ENCODE data around the gene ZNF396.

ZNF396 gene

GRCh38 chr18:35376742-35377695, at the start of gene ZNF396:
ZNF396 (minus strand) TSS chr18:35377337; CDS start chr18:35374292, 3,045 bp downstream.
- DNase-seq, result peak; percentile 58

DNA sequence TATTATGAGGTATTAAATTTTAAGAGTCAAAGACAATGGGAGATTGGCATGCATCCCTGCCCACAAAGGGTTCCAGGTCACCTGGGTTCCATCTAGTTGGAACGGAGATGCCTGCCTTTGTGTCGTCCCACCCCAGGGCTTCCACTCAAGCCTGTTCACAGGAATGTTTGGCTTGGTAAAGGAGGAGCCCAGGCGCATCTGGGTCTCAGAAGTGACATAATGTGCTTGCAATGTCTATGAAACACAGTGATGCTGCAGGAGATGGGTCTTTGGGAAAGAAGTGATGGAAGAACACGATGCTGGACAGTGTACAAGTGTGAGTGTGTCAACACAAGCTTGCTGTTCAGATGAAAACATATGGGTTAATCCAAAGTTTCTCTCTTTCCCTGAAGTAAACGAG, 49.6 kb upstream of the ZNF396 start:
- no peak for DNase-seq

GRCh38 chr18:35424356-35424755, 47.2 kb upstream of the ZNF396 start:
- DNase-seq, result no peak

DNA sequence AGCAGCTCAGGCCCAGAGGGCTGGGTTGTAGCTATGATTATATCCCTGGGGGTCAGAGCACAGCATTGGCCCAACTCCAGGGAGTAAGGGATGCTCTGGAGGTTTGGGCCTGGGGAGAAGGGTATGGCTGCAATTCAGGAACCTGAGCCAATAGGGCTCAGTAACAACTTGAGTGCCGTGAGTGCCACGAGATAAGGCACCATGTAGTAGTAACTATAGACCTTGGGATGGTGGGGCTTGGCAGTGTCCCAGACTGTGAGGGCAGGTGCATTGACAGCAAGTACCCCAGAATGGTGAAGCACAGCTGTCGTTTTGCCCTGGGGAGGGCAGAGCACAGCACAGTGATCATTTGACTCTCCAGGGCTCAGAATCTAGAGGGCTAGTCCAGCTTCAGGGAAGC, 45.1 kb upstream of the ZNF396 start:
- DNase-seq, result no peak

GRCh38 chr18:35418610-35419009, 41.5 kb upstream of the ZNF396 start:
- DNase-seq, result no peak

GRCh38 chr18:35417223-35417622, 40.1 kb upstream of the ZNF396 start:
- no peak for DNase-seq

- no peak for DNase-seq
These were observed 38.5 kb upstream of the ZNF396 start for GRCh38 chr18:35415511-35416073.

DNA sequence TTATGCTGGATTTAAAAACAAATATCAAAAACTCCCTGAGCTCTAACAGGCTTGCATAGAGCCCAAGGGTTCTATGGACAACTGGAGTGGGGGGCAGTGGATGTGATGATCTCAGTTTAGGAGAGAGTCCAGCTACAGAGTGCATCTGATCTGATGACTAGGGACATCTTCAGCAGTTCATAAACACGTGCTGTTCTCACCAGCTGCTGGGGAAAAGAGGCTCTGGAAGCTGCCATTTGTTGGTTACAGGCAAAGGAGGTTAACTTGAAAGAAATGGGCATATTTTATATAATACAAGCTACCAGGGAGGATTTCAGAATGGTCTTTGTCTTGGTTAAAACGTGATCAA, 36.0 kb upstream of the ZNF396 start:
- no peak for DNase-seq

DNA sequence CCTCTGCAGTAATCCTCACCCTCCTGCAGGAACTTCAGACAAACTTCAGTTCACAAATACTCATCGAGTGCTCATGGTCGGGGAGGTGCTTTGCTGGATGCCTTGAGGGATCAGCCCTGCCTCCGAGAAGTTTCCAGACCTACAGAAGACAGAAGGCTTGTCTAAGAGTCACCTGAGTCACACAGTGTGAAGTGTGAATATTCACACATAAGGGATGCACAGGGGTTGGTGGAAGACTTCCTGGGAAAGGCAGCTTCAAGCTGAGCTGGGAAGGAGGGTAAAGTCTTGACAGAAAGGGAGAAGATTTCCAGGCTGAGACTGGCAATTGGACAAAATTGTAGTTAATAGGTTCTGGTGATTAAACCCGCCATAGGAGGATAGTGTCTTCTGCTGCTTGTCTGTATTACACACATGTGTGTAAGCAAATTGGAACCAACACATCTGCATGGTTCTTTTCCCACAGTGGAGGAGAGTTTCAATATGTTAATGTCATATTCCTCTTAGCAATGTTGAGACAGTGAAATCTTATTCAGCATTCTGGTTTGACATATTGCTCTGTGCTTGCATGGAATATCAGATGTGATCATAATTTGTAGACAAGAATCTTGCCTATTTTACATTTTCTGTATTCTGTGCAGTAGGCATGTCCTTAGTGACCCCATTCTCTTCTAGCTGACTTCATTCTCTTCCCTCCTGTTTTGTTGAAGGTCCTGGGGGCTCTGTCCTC, 34.7 kb upstream of the ZNF396 start:
- no peak for DNase-seq

DNA sequence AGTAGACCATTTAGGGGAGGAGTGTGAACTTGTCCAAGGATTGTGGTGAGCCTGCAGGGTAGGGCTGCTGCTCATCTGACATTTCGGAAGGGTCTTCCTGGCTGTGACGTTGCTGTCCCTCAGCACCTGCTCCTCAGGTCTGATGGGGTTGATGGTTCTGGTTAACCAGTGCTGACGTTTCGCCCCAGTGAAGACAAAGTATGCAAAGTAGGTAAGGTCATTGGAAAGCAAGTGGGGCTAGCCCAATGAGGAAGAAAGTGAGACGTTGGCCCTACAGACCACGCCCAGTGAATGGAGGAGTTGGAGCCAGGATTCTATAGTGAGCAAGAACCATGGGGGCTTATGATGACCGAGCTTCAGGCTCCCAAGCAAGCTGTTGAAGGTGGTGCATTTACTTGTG, 33.4 kb upstream of the ZNF396 start:
- DNase-seq, result no peak

GRCh38 chr18:35409911-35410310, 32.8 kb upstream of the ZNF396 start:
- no peak for DNase-seq

DNA sequence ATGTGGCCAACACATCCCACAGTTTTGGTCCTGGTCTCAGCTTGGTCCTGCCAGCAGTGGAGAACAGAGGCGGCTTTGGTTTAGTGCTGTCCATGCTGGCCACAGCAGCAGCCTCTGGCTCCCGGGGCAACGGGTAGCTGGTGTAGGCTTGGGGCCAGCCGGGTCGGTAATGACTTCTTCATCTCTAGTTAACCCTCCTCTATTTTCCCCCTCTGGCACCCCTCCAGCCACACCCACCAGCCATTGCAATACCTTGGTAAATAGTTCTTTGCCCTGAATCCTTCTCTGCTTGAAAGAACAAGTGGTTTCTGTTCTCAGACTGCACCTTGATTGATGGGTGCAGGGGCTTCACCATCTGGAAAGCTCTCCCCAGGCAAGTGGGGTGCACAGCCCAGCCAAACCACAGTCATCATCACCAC, 31.7 kb upstream of the ZNF396 start:
- DNase-seq, result no peak

GRCh38 chr18:35407871-35408481, 30.8 kb upstream of the ZNF396 start:
- peak; percentile 18 for DNase-seq

- DNase-seq, result no peak
These were observed 29.5 kb upstream of the ZNF396 start for GRCh38 chr18:35406666-35407065.

DNA sequence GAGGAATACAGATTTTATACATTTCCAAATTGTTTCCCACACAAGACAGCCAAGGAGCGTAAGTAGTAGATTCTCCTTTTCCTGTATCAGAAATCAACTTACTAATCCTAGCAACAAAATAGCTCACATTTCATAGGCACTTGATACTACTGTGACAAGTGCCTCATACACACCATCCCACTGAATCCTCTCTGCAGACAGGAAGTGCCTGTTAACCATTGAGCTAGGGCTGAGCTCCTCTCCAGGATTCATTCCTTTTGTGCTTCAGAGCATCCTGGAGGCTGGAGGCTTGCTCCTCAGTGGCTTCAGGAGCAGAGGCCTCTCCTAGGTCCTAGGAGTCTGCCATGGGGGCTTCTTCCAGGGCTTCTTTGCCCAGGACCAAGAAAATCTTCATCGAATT, 20.8 kb upstream of the ZNF396 start:
- DNase-seq, result no peak

DNA sequence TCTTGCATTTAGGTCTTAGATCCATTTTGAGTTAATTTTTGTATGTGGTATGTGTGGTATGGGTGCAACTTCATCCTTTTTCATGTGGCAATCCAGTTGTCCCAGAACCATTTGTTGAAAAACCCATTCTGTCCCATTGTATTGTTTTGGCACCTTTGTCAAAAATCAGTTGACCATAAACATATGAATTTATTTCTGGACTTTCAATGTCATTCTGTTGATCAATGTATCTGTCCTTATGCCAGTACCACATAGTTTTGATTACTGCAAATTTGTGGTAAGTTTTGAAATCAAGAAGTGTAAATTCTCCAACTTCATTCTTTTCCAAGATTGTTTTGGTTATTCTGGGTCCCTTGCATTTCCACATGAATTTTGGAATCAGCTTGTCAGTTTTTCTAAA, 16.6 kb upstream of the ZNF396 start:
- DNase-seq, result no peak

DNA sequence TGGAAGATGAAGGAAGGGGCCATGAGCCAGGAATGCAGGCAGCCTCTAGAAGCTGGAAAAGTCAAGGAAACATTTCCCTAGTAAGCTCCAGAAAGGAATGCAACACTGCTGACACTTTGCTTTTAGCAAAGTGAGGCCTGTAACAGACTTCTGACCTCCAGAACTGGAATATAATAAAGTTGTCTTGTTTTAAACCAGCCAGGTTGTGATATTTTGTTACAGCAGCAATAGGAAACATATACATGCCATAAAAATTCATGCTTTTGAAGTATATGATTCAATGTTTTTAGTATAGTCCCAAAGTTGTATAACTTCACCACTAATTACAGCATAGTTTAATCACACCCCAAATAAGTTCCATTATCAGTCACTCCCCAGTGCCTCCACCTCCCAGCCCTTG, 15.2 kb upstream of the ZNF396 start:
- no peak for DNase-seq

DNA sequence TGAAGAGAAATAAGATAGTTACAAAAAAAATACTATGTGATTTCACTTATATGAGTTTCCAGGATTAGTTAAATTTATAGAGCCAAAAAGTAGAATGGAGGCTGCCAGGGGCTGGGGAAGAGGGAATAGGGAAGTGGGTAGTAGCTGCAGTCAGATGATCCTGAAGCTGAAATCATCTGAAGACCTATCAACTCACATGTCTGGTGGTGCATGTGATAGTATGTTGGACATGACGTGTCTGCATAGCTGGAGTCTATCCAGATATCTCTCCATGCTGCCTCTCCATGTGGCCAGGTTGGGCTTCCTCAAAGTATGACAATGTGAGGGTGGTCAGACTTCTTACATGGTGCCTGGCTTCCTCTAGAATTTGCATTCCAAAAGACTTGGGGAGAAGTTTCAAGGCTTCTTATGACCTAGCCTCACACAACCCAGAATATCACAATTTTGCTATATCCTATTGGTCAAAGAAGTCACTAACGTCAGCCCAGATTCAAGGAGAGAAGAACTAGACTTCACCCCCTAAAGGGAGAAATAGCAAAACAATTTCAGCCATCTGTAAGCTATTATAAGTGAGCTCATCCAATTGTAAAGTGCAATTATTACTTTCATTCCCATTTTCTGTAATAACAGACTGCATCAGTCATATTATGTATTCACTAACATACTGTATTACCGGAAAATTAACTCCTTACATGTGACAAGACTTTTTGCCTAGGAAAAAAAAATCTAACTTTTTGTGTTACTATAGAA, 14.0 kb upstream of the ZNF396 start:
- no peak for DNase-seq

- DNase-seq, result no peak
These were observed 12.0 kb upstream of the ZNF396 start for GRCh38 chr18:35389095-35389618.

- no peak for DNase-seq
These were observed 10.0 kb upstream of the ZNF396 start for GRCh38 chr18:35387152-35387571.

DNA sequence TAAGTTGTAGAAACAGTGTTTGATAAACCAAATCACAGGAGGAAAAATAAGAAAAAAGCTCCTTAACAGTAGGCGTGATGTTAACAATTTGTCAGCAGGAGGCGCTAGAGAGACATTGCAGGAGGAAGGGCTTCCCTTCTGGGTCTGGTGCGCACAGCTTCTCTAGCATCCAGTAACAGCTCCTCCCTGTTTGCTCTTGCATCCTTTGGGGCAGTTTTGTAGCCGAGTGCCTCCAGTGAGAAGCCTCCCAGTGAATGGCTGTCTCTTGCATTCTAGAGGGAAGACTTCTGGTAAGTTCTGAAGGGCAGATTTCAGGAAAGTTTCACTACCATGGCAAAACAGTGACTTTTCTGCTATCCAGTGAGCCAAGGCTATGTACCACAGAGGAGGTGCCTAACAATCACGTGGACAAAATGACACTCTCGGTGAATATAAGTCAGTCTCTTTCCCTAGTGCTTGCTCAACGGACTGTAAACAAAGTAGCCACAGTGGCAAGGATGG, 9.5 kb upstream of the ZNF396 start:
- peak; percentile 47 for DNase-seq

- DNase-seq, result no peak
These were observed 6.0 kb upstream of the ZNF396 start for GRCh38 chr18:35383136-35383535.

All from activated CD4-positive, alpha-beta T cell treated with anti-CD3 and anti-CD28 coated beads, Interleukin-2, amount 50 U/mL, for 1 hour (primary cell).